GM23338 (cell line): ENCODE results near the gene PPCDC. TPM values are rescaled to one million over a fixed set of nuclear protein-coding genes. Genes with fewer than 3 reads are reported as not detected.

Experiments
- ATAC-seq: fragments of 200-7000 bp; cut with Tn5 transposase; 3 replicates; pipeline ENCODE4 v1.9.1; 2020
- DNase-seq: peaks from one replicate; pipeline ENCODE4 v3.0.0-alpha.2; 2015; ENCODE audit warnings: low spot score
- H2AFZ ChIP-seq: fragments of 200-600 bp; sonication (generic); 2 replicates; pipeline ENCODE4 v1.8.0; 2016; ENCODE audit warnings: antibody characterized with exemption, mild to moderate bottlenecking, moderate library complexity
- H3F3A ChIP-seq: fragments of 200-600 bp; sonication (generic); replicated peaks from 2 replicates; pipeline ENCODE4 v1.8.0; 2017; ENCODE audit warnings: antibody characterized with exemption, mixed run types, low read depth
- H3K27ac ChIP-seq: fragments of 200-600 bp; sonication (generic); 2 replicates; pipeline ENCODE4 v1.6.1; 2016; ENCODE audit warnings: low read depth
- H3K27me3 ChIP-seq: fragments of 200-600 bp; sonication (generic); 2 replicates; pipeline ENCODE4 v1.8.0; 2016; ENCODE audit warnings: mild to moderate bottlenecking, mixed run types, moderate library complexity; ENCODE audit not compliant: insufficient read depth
- H3K36me3 ChIP-seq: fragments of 200-600 bp; sonication (generic); 2 replicates; pipeline ENCODE4 v1.8.0; 2016; ENCODE audit warnings: mild to moderate bottlenecking; ENCODE audit not compliant: insufficient read depth
- H3K4me1 ChIP-seq: fragments of 200-600 bp; sonication (generic); 2 replicates; pipeline ENCODE4 v1.8.0; 2016; ENCODE audit warnings: mild to moderate bottlenecking, moderate library complexity; ENCODE audit not compliant: insufficient read depth
- H3K4me2 ChIP-seq: fragments of 200-600 bp; sonication (generic); 2 replicates; pipeline ENCODE4 v1.7.1; 2017; ENCODE audit warnings: mixed run types
- H3K4me3 ChIP-seq: fragments of 200-600 bp; sonication (generic); 2 replicates; pipeline ENCODE4 v1.6.1; 2016; ENCODE audit warnings: mixed run types
- H3K79me2 ChIP-seq: fragments of 200-600 bp; sonication (generic); replicated peaks from 2 replicates; pipeline ENCODE4 v1.8.0; 2017; ENCODE audit warnings: mild to moderate bottlenecking; ENCODE audit not compliant: insufficient read depth
- H3K9me2 ChIP-seq: fragments of 200-600 bp; sonication (generic); 2 replicates; pipeline ENCODE4 v1.8.0; 2017; ENCODE audit not compliant: insufficient read depth
- H4K20me1 ChIP-seq: fragments of 200-600 bp; sonication (generic); replicated peaks from 2 replicates; pipeline ENCODE4 v1.8.0; 2017; ENCODE audit warnings: mild to moderate bottlenecking; ENCODE audit not compliant: insufficient read depth
- H3K27ac Mint-ChIP-seq: 2 replicates; pipeline ENCODE4 v1.8.0; 2020; ENCODE audit warnings: inconsistent platforms, mild to moderate bottlenecking, moderate library complexity, mixed read lengths
- H3K27me3 Mint-ChIP-seq: 3 replicates; pipeline ENCODE4 v1.8.0; 2022; ENCODE audit warnings: low read depth, mild to moderate bottlenecking, moderate library complexity, mixed read lengths, inconsistent platforms; ENCODE audit not compliant: insufficient read depth, poor library complexity
- H3K36me3 Mint-ChIP-seq: 3 replicates; pipeline ENCODE4 v1.8.0; 2021; ENCODE audit warnings: low read depth, mild to moderate bottlenecking, inconsistent platforms, moderate library complexity, mixed read lengths
- H3K4me1 Mint-ChIP-seq: 3 replicates; pipeline ENCODE4 v1.8.0; 2020; ENCODE audit warnings: mild to moderate bottlenecking, inconsistent platforms, mixed read lengths
- H3K4me3 Mint-ChIP-seq: 3 replicates; pipeline ENCODE4 v1.8.0; 2021; ENCODE audit warnings: moderate library complexity, mild to moderate bottlenecking, inconsistent platforms, mixed read lengths
- H3K9me3 Mint-ChIP-seq: 3 replicates; pipeline ENCODE4 v1.8.0; 2020; ENCODE audit warnings: moderate library complexity, mild to moderate bottlenecking, inconsistent platforms, mixed read lengths
- CREB1 ChIP-seq: fragments of 250-450 bp; sonication (Bioruptor Pico); IDR thresholded peaks from 2 replicates; pipeline ENCODE4 v1.5.0; 2020; ENCODE audit warnings: low read depth, mild to moderate bottlenecking, moderate library complexity
- EZH2 ChIP-seq: fragments of 200-600 bp; sonication (generic); IDR thresholded peaks from one replicate; pipeline ENCODE4 v1.8.0; 2017; ENCODE audit warnings: antibody characterized with exemption, mild to moderate bottlenecking, low read depth; ENCODE audit not compliant: unreplicated experiment
- EZH2phosphoT487 ChIP-seq: fragments of 200-600 bp; sonication (generic); IDR thresholded peaks from one replicate; pipeline ENCODE4 v1.8.1; 2018; ENCODE audit warnings: antibody characterized with exemption; ENCODE audit not compliant: unreplicated experiment
- JUNB ChIP-seq: IDR thresholded peaks from one replicate; pipeline ENCODE4 v1.6.1; 2016; ENCODE audit warnings: antibody characterized with exemption; ENCODE audit not compliant: unreplicated experiment
- NANOG ChIP-seq: IDR thresholded peaks from 2 replicates; pipeline ENCODE4 v1.6.1; 2016; ENCODE audit warnings: antibody characterized with exemption, borderline replicate concordance
- POLR2AphosphoS5 ChIP-seq: IDR thresholded peaks from 2 replicates; pipeline ENCODE4 v1.6.1; 2016; ENCODE audit warnings: antibody characterized with exemption, low read depth
- STAT1 ChIP-seq: IDR thresholded peaks from one replicate; pipeline ENCODE4 v1.6.1; 2016; ENCODE audit warnings: antibody characterized with exemption; ENCODE audit not compliant: unreplicated experiment
- ZNF114 ChIP-seq: fragments of 250-450 bp; sonication (Bioruptor Pico); IDR thresholded peaks from 2 replicates; pipeline ENCODE4 v1.5.0; 2020; ENCODE audit warnings: mild to moderate bottlenecking, moderate library complexity
- ZNF331 ChIP-seq: fragments of 250-450 bp; sonication (Bioruptor Pico); IDR thresholded peaks from 2 replicates; pipeline ENCODE4 v1.5.0; 2020; ENCODE audit warnings: low read depth, mild to moderate bottlenecking, moderate library complexity
- polyA plus RNA-seq: library from polyadenylated mRNA; unstranded; fragments of >200 nt; fragmentation: Nextera tagmentation; extraction: Ambion mirVana; gene quantifications from 2 replicates; pipeline ENCODE4 v1.2.1, GENCODE V29; 2016
- total RNA-seq: library from RNA; depleted of rRNA; stranded (reverse); fragments of >200 nt; shearing (Covaris generic); gene quantifications from 2 replicates; pipeline ENCODE4 v1.2.3, GENCODE V29; 2014
- TF ChIP-seq, protein P1 (sequence below): fragments of 250-450 bp; sonication (Bioruptor Pico); IDR thresholded peaks from 2 replicates; pipeline ENCODE4 v1.5.0; 2020; ENCODE audit warnings: mild to moderate bottlenecking, moderate library complexity
- TF ChIP-seq, protein P2 (sequence below): IDR thresholded peaks from 2 replicates; pipeline ENCODE4 v1.6.1; 2016; ENCODE audit warnings: antibody characterized with exemption
- TF ChIP-seq, protein P3 (sequence below), 2 experiments: fragments of 200-600 bp in 1 of 2; sonication (generic) in 1 of 2; conservative IDR thresholded peaks; 2 replicates each; pipeline versions ENCODE4 v1.5.1 to v1.6.1; 2016 to 2017; ENCODE audit warnings: antibody characterized with exemption in 2 of 2, low read depth in 2 of 2, mild to moderate bottlenecking in 2 of 2, moderate library complexity in 1 of 2
- TF ChIP-seq, protein P4 (sequence below): IDR thresholded peaks from one replicate; pipeline ENCODE4 v1.6.1; 2018; ENCODE audit warnings: antibody characterized with exemption; ENCODE audit not compliant: unreplicated experiment

Gene PPCDC
- total and polyA plus RNA-seq, 2 experiments from 2014 or later: 17.8 to 40.2 TPM

DNA sequence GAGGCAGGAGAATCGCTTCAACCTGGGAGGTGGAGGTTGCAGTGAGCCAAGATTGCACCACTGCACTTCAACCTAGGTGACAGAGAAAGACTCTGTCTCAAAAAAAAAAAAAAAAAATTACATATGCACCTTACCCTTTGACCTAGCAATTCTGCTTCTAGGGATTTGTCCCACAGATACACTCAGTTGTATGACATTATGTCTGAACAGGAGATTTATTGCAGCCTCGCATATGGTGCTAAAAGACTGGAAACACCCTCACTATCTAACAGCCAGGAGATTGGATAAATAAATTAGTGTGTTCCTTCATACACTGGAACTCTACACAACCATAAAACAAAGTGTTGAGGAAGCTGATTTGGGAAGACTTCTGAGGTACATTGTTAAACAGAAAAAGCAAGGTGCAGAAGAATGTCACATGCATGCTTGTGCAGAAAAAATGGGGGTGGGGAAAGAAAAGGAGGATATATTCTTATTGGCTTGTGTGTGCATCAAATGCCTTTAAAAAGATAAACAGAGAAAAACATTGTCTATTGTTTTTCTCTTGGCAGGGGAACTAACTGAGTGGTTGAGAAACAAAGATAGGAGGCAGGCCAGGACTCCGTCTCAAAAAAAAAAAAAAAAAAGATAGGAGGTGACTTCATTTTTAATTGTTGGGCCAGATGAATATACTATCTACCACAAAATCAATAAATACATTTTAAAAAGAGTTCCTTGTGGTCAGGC lies 30.9 kb downstream of the PPCDC start:
- ATAC-seq: no peak
- H3K4me3 Mint-ChIP-seq: no peak overlapping the region
- Histone ChIP-seq H3K27ac (no peak overlapping the region), H3K27me3 (no peaks in the 10 kb centered on the region), H3K4me2 (no peak overlapping the region), H3K4me3 (no peak overlapping the region), H3K9me2 (no peaks in the 10 kb centered on the region), H3F3A (no peaks in the 10 kb centered on the region), H3K36me3 (no peaks in the 10 kb centered on the region), H2AFZ (no peak overlapping the region), H3K79me2 (no peaks in the 10 kb centered on the region), H4K20me1 (no peaks in the 10 kb centered on the region; the same call in 1 of the 2 replicates), H3K4me1 (no peaks in the 10 kb centered on the region)
- H3K9me3 Mint-ChIP-seq: no peaks in the 10 kb centered on the region
- H3K4me1 Mint-ChIP-seq: no peaks in the 10 kb centered on the region
- H3K36me3 Mint-ChIP-seq: no peaks in the 10 kb centered on the region
- no peak overlapping the region for H3K27ac Mint-ChIP-seq
- TF ChIP-seq EZH2phosphoT487 (no peak), ZNF114 (CRISPR knock-in tag) (no peak), JUNB (no peak), ZNF331 (no peak), POLR2AphosphoS5 (no peak), EZH2 (no peak), STAT1 (no peak), CREB1 (no peak), NANOG (no peak)
- TF ChIP-seq, protein P1, sequence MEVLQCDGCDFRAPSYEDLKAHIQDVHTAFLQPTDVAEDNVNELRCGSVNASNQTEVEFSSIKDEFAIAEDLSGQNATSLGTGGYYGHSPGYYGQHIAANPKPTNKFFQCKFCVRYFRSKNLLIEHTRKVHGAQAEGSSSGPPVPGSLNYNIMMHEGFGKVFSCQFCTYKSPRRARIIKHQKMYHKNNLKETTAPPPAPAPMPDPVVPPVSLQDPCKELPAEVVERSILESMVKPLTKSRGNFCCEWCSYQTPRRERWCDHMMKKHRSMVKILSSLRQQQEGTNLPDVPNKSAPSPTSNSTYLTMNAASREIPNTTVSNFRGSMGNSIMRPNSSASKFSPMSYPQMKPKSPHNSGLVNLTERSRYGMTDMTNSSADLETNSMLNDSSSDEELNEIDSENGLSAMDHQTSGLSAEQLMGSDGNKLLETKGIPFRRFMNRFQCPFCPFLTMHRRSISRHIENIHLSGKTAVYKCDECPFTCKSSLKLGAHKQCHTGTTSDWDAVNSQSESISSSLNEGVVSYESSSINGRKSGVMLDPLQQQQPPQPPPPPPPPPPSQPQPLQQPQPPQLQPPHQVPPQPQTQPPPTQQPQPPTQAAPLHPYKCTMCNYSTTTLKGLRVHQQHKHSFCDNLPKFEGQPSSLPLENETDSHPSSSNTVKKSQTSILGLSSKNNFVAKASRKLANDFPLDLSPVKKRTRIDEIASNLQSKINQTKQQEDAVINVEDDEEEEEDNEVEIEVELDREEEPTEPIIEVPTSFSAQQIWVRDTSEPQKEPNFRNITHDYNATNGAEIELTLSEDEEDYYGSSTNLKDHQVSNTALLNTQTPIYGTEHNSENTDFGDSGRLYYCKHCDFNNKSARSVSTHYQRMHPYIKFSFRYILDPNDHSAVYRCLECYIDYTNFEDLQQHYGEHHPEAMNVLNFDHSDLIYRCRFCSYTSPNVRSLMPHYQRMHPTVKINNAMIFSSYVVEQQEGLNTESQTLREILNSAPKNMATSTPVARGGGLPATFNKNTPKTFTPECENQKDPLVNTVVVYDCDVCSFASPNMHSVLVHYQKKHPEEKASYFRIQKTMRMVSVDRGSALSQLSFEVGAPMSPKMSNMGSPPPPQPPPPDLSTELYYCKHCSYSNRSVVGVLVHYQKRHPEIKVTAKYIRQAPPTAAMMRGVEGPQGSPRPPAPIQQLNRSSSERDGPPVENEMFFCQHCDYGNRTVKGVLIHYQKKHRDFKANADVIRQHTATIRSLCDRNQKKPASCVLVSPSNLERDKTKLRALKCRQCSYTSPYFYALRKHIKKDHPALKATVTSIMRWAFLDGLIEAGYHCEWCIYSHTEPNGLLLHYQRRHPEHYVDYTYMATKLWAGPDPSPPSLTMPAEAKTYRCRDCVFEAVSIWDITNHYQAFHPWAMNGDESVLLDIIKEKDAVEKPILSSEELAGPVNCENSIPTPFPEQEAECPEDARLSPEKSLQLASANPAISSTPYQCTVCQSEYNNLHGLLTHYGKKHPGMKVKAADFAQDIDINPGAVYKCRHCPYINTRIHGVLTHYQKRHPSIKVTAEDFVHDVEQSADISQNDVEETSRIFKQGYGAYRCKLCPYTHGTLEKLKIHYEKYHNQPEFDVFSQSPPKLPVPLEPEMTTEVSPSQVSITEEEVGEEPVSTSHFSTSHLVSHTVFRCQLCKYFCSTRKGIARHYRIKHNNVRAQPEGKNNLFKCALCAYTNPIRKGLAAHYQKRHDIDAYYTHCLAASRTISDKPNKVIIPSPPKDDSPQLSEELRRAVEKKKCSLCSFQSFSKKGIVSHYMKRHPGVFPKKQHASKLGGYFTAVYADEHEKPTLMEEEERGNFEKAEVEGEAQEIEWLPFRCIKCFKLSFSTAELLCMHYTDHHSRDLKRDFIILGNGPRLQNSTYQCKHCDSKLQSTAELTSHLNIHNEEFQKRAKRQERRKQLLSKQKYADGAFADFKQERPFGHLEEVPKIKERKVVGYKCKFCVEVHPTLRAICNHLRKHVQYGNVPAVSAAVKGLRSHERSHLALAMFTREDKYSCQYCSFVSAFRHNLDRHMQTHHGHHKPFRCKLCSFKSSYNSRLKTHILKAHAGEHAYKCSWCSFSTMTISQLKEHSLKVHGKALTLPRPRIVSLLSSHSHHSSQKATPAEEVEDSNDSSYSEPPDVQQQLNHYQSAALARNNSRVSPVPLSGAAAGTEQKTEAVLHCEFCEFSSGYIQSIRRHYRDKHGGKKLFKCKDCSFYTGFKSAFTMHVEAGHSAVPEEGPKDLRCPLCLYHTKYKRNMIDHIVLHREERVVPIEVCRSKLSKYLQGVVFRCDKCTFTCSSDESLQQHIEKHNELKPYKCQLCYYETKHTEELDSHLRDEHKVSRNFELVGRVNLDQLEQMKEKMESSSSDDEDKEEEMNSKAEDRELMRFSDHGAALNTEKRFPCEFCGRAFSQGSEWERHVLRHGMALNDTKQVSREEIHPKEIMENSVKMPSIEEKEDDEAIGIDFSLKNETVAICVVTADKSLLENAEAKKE (CRISPR knock-in tag): no peak
- TF ChIP-seq, protein P2, sequence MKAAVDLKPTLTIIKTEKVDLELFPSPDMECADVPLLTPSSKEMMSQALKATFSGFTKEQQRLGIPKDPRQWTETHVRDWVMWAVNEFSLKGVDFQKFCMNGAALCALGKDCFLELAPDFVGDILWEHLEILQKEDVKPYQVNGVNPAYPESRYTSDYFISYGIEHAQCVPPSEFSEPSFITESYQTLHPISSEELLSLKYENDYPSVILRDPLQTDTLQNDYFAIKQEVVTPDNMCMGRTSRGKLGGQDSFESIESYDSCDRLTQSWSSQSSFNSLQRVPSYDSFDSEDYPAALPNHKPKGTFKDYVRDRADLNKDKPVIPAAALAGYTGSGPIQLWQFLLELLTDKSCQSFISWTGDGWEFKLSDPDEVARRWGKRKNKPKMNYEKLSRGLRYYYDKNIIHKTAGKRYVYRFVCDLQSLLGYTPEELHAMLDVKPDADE: no peak
- TF ChIP-seq, protein P3, sequence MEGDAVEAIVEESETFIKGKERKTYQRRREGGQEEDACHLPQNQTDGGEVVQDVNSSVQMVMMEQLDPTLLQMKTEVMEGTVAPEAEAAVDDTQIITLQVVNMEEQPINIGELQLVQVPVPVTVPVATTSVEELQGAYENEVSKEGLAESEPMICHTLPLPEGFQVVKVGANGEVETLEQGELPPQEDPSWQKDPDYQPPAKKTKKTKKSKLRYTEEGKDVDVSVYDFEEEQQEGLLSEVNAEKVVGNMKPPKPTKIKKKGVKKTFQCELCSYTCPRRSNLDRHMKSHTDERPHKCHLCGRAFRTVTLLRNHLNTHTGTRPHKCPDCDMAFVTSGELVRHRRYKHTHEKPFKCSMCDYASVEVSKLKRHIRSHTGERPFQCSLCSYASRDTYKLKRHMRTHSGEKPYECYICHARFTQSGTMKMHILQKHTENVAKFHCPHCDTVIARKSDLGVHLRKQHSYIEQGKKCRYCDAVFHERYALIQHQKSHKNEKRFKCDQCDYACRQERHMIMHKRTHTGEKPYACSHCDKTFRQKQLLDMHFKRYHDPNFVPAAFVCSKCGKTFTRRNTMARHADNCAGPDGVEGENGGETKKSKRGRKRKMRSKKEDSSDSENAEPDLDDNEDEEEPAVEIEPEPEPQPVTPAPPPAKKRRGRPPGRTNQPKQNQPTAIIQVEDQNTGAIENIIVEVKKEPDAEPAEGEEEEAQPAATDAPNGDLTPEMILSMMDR (conservative IDR thresholded peaks at IDR 0.05; ENCODE audit: low read depth in 2 of 2): no peak
- TF ChIP-seq, protein P4, sequence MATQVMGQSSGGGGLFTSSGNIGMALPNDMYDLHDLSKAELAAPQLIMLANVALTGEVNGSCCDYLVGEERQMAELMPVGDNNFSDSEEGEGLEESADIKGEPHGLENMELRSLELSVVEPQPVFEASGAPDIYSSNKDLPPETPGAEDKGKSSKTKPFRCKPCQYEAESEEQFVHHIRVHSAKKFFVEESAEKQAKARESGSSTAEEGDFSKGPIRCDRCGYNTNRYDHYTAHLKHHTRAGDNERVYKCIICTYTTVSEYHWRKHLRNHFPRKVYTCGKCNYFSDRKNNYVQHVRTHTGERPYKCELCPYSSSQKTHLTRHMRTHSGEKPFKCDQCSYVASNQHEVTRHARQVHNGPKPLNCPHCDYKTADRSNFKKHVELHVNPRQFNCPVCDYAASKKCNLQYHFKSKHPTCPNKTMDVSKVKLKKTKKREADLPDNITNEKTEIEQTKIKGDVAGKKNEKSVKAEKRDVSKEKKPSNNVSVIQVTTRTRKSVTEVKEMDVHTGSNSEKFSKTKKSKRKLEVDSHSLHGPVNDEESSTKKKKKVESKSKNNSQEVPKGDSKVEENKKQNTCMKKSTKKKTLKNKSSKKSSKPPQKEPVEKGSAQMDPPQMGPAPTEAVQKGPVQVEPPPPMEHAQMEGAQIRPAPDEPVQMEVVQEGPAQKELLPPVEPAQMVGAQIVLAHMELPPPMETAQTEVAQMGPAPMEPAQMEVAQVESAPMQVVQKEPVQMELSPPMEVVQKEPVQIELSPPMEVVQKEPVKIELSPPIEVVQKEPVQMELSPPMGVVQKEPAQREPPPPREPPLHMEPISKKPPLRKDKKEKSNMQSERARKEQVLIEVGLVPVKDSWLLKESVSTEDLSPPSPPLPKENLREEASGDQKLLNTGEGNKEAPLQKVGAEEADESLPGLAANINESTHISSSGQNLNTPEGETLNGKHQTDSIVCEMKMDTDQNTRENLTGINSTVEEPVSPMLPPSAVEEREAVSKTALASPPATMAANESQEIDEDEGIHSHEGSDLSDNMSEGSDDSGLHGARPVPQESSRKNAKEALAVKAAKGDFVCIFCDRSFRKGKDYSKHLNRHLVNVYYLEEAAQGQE: no peak
- H3K27me3 Mint-ChIP-seq: peaks cover 9% of the 10 kb centered on the region
- DNase-seq: no peak
